HepG2 (cell line): ENCODE measurements around the gene XAB2. TPM values are rescaled to one million over a fixed set of nuclear protein-coding genes. Genes with fewer than 3 reads are reported as not detected.

Experiments
- ATAC-seq: fragments of 200-7000 bp; cut with Tn5 transposase; 3 replicates; pipeline ENCODE4 v1.9.1; 2020; ENCODE audit warnings: mild to moderate bottlenecking, moderate library complexity
- BruUV-seq: library from RNA; stranded (reverse); fragments of 400-500 nt; replicated peaks from 2 replicates; lab custom pipeline; 2021; lab: Mats Ljungman, UMichigan
- CTCF ChIA-PET: fragments of 300-600 bp; formaldehyde crosslinking; extraction: SDS; loops from one replicate; lab custom pipeline; 2021; ENCODE audit warnings: low total read pairs, inconsistent platforms, low intra/inter-chr PET ratio; lab: Yijun Ruan, JAX
- POLR2A ChIA-PET: fragments of 350-600 bp; sonication (Branson Sonifier 250); formaldehyde crosslinking; loops from one replicate; lab custom pipeline; 2020; ENCODE audit warnings: antibody characterized with exemption, inconsistent platforms; lab: Yijun Ruan, JAX
- DNase-seq: peaks from one replicate; pipeline ENCODE4 v3.0.0-alpha.2; 2015; ENCODE audit warnings: low spot score
- FAIRE-seq: peaks from 3 replicates; lab custom pipeline; 2011; peaks lifted over from hg19 to GRCh38; lab: Jason Lieb, UNC
- H2AFZ ChIP-seq: one replicate; pipeline ENCODE4 v1.6.1; 2011; ENCODE audit warnings: low read length, inconsistent platforms
- H3K27ac ChIP-seq: fragments of 300-600 bp; 3 replicates; pipeline ENCODE4 v1.8.0; 2011; ENCODE audit warnings: mixed run types, mild to moderate bottlenecking, mixed read lengths, low read length, inconsistent platforms; ENCODE audit not compliant: insufficient read depth; ENCODE audit errors: extremely low read length
- H3K27me3 ChIP-seq, 2 experiments: fragments of 200-600 bp in 1 of 2; 2 replicates in 1 of 2; 3 replicates in 1 of 2; pipeline versions ENCODE4 v1.6.0 to v1.8.0; 2011; ENCODE audit warnings: low read length in 2 of 2, mild to moderate bottlenecking in 2 of 2, moderate library complexity in 2 of 2, inconsistent platforms in 1 of 2; ENCODE audit not compliant: insufficient read depth in 2 of 2, control insufficient read depth in 1 of 2
- H3K36me3 ChIP-seq, 2 experiments: fragments of 200-600 bp in 1 of 2; replicated peaks in 1 of 2; 2 replicates in 1 of 2; 3 replicates in 1 of 2; pipeline versions ENCODE4 v1.5.1 to v1.8.0; 2011; ENCODE audit warnings: low read length in 2 of 2, inconsistent platforms in 1 of 2; ENCODE audit not compliant: insufficient read depth in 2 of 2, control insufficient read depth in 1 of 2
- H3K4me1 ChIP-seq: 2 replicates; pipeline ENCODE4 v1.5.1; 2012; ENCODE audit warnings: low read length, inconsistent platforms; ENCODE audit not compliant: insufficient read depth
- H3K4me2 ChIP-seq: 2 replicates; pipeline ENCODE4 v1.6.0; 2011; ENCODE audit warnings: low read depth, low read length, inconsistent platforms
- H3K4me3 ChIP-seq, 3 experiments: fragments of 200-600 bp in 1 of 3; sonication (generic), shearing (Covaris generic) in 1 of 3; replicated peaks in 1 of 3; 2 replicates each; pipeline ENCODE4 v1.5.1; 2011 to 2016; ENCODE audit warnings: low read length in 3 of 3, inconsistent platforms in 2 of 3, low read depth in 2 of 3, mild to moderate bottlenecking in 2 of 3, control low read depth in 1 of 3, mixed read lengths in 1 of 3; ENCODE audit not compliant: insufficient read depth in 1 of 3
- H3K79me2 ChIP-seq: one replicate; pipeline ENCODE4 v1.6.1; 2011; ENCODE audit warnings: low read length, inconsistent platforms; ENCODE audit not compliant: insufficient read depth
- H3K9ac ChIP-seq: 2 replicates; pipeline ENCODE4 v1.6.0; 2011; ENCODE audit warnings: mild to moderate bottlenecking, low read depth, low read length, inconsistent platforms; ENCODE audit not compliant: insufficient read depth
- H3K9me3 ChIP-seq: 2 replicates; pipeline ENCODE4 v1.5.1; 2012; ENCODE audit warnings: mild to moderate bottlenecking, low read length
- H4K20me1 ChIP-seq: 2 replicates; pipeline ENCODE4 v1.6.0; 2011; ENCODE audit warnings: inconsistent platforms, mild to moderate bottlenecking, low read length, moderate library complexity; ENCODE audit not compliant: insufficient read depth
- FOXP1 ChIP-seq, 2 experiments: fragments of 450-650 bp in 1 of 2; IDR thresholded peaks; 2 replicates each; pipeline ENCODE4 v1.6.1; 2017 to 2018; ENCODE audit warnings: antibody characterized with exemption in 1 of 2
- LBX2 ChIP-seq: sonication (generic); formaldehyde crosslinking; IDR thresholded peaks from 2 replicates; pipeline ENCODE4 v1.5.0; 2020; ENCODE audit warnings: missing genetic modification reagents, mild to moderate bottlenecking, borderline replicate concordance
- TBL1XR1 ChIP-seq: fragments of 150-350 bp; IDR thresholded peaks from 2 replicates; pipeline ENCODE4 v1.6.1; 2014; ENCODE audit warnings: borderline replicate concordance, low read length; ENCODE audit not compliant: partially characterized antibody
- ZNF782 ChIP-seq: sonication (generic); formaldehyde crosslinking; IDR thresholded peaks from 2 replicates; pipeline ENCODE4 v1.4.0; 2020; ENCODE audit warnings: missing genetic modification reagents, mild to moderate bottlenecking, borderline replicate concordance
- WGBS: methylation state at CpG from one replicate; pipeline ENCODE4 v1.1.6; 2017; ENCODE audit warnings: low lambda C conversion rate; 5-methylcytosine and 5-hydroxymethylcytosine counted together
- in situ Hi-C: cut with HindIII; loops from 2 replicates; pipeline ENCODE4 v1.10.0; 2017; ENCODE audit warnings: low pct_unique_long_range_greater_than_20kb; ENCODE audit not compliant: extremely low pct_ligation_motif_present
- intact Hi-C: fragments of 100-400 bp; cut with micrococcal nuclease; formaldehyde crosslinking; loops from one replicate; pipeline ENCODE4 v1.10.0; 2022; ENCODE audit not compliant: unreplicated experiment
- polyA plus RNA-seq, 8 experiments: library from polyadenylated mRNA; depleted of rRNA in 3 of 8; stranded (reverse) in 7 of 8; unstranded in 1 of 8; fragments of >200 nt; fragmentation: Illumina TruSeq in 4 of 8; extraction: Trizol in 4 of 8; gene quantifications; 2 replicates each; pipeline versions ENCODE4 v1.2.1 to v1.2.3, GENCODE V29; 2011 to 2016; ENCODE audit warnings: low read depth in 4 of 8, missing spikeins in 1 of 8, mixed read lengths in 1 of 8; ENCODE audit not compliant: insufficient read depth in 1 of 8
- total RNA-seq, 5 experiments: library from RNA; depleted of rRNA; stranded (reverse); fragments of >200 nt; fragmentation: Illumina TruSeq; extraction: Trizol; gene quantifications; 2 replicates each; pipeline ENCODE4 v1.2.3, GENCODE V29; 2016; ENCODE audit warnings: low read depth in 1 of 5
- TF ChIP-seq, protein P1 (sequence below): sonication (generic); formaldehyde crosslinking; conservative IDR thresholded peaks from 2 replicates; pipeline ENCODE4 v1.8.0; 2022; ENCODE audit warnings: low read depth, missing genetic modification reagents

XAB2 gene
- total and polyA plus RNA-seq, 2 of the 13 experiments (the other 11 are each of a cell fraction or from before 2014, with no cell fraction given) = 6.2 to 23.9 TPM

GRCh38 chr19:7663706-7664105 lies 34.4 kb upstream of the XAB2 start:
- Histone ChIP-seq H3K36me3 (no peaks in the 10 kb centered on the region), H3K79me2 (no peaks in the 10 kb centered on the region), H3K27me3 (peaks cover 0 to 6% of the 10 kb centered on the region in 2 experiments; a peak in 2 of 5 replicates), H3K4me2 (no peak overlapping the region), H4K20me1 (no peaks in the 10 kb centered on the region), H3K4me3 (no peak overlapping the region), H3K27ac (no peak overlapping the region), H3K4me1 (no peaks in the 10 kb centered on the region), H2AFZ (no peak overlapping the region), H3K9me3 (no peaks in the 10 kb centered on the region), H3K9ac (no peak overlapping the region)
- FAIRE-seq (no peak), ATAC-seq (no peak), DNase-seq (no peak)
- intact Hi-C loops (no loop called here), in situ Hi-C loops (no loop called here)
- CTCF ChIA-PET = no interaction called here
- no TSS peak for BruUV-seq
- TF ChIP-seq FOXP1 (IDR thresholded peaks at IDR 0.05) = no peak
- no peak for TF ChIP-seq FOXP1 (CRISPR knock-in tag; IDR thresholded peaks at IDR 0.05)
- TF ChIP-seq TBL1XR1 = no peak
- WGBS = 62% methylated on average over 5 of the region's 7 CpGs
- POLR2A ChIA-PET = no interaction called here

GRCh38 chr19:7662657-7663056 lies 33.3 kb upstream of the XAB2 start:
- WGBS = 58% methylated on average over 14 of the region's 14 CpGs
- Histone ChIP-seq H2AFZ (no peak overlapping the region), H3K27me3 (peaks cover 0 to 3% of the 10 kb centered on the region in 2 experiments; a peak in 2 of 5 replicates), H3K4me1 (no peaks in the 10 kb centered on the region), H3K4me2 (no peak overlapping the region), H3K27ac (no peak overlapping the region), H4K20me1 (no peaks in the 10 kb centered on the region), H3K9me3 (no peaks in the 10 kb centered on the region), H3K9ac (no peak overlapping the region), H3K4me3 (no peak overlapping the region), H3K36me3 (no peaks in the 10 kb centered on the region), H3K79me2 (no peaks in the 10 kb centered on the region)
- ATAC-seq (no peak), DNase-seq (no peak), FAIRE-seq (no peak)
- in situ Hi-C loops = no loop called here
- no TSS peak for BruUV-seq
- CTCF ChIA-PET = no interaction called here
- TF ChIP-seq, protein P1, sequence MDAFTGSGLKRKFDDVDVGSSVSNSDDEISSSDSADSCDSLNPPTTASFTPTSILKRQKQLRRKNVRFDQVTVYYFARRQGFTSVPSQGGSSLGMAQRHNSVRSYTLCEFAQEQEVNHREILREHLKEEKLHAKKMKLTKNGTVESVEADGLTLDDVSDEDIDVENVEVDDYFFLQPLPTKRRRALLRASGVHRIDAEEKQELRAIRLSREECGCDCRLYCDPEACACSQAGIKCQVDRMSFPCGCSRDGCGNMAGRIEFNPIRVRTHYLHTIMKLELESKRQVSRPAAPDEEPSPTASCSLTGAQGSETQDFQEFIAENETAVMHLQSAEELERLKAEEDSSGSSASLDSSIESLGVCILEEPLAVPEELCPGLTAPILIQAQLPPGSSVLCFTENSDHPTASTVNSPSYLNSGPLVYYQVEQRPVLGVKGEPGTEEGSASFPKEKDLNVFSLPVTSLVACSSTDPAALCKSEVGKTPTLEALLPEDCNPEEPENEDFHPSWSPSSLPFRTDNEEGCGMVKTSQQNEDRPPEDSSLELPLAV (CRISPR knock-in tag) = no peak
- TF ChIP-seq ZNF782 (CRISPR knock-in tag) = no peak
- TF ChIP-seq LBX2 (CRISPR knock-in tag) = no peak
- POLR2A ChIA-PET = no interaction called here
- intact Hi-C loops = no loop called here
